HG02973 (cell line): ENCODE measurements around the gene KIAA1671.
"Not testable (repeated sequence)": the region's sequence is repeated elsewhere in the genome, so short reads cannot be mapped to it uniquely, and the experiment has no call there.

Source experiments
- ATAC-seq: cut with Tn5 transposase; IDR thresholded peaks from one replicate; pipeline ENCODE4 v1.9.1; 2021; ENCODE audit warnings: moderate library complexity; ENCODE audit not compliant: unreplicated experiment

Gene KIAA1671

GRCh38 chr22:25161916-25162530 is 209.5 kb downstream of the KIAA1671 start:
- ATAC-seq = no peak

- ATAC-seq = no peak
Observed at GRCh38 chr22:25162561-25162960, 210.0 kb downstream of the KIAA1671 start.

GRCh38 chr22:25165785-25166184 is 213.3 kb downstream of the KIAA1671 start:
- ATAC-seq = no peak

GRCh38 chr22:25166266-25167040 is 213.9 kb downstream of the KIAA1671 start:
- no peak for ATAC-seq

GRCh38 chr22:25167082-25167481 is 214.6 kb downstream of the KIAA1671 start:
- ATAC-seq = no peak

GRCh38 chr22:25167834-25168601 is 215.5 kb downstream of the KIAA1671 start:
- ATAC-seq = no peak

GRCh38 chr22:25169278-25170031 is 216.9 kb downstream of the KIAA1671 start:
- no peak for ATAC-seq

GRCh38 chr22:25170426-25170980 is 218.0 kb downstream of the KIAA1671 start:
- no peak for ATAC-seq

- ATAC-seq = no peak
Observed at GRCh38 chr22:25172153-25172552, 219.6 kb downstream of the KIAA1671 start.

GRCh38 chr22:25174156-25174887 is 221.8 kb downstream of the KIAA1671 start:
- no peak for ATAC-seq

- no peak for ATAC-seq
Observed at GRCh38 chr22:25174888-25175411, 222.4 kb downstream of the KIAA1671 start.

GRCh38 chr22:25176175-25176574 is 223.7 kb downstream of the KIAA1671 start:
- no peak for ATAC-seq

- ATAC-seq = no peak
Observed at GRCh38 chr22:25176799-25177198, 224.3 kb downstream of the KIAA1671 start.

- no peak for ATAC-seq
Observed at GRCh38 chr22:25177226-25177625, 224.7 kb downstream of the KIAA1671 start.

GRCh38 chr22:25177895-25178294 is 225.4 kb downstream of the KIAA1671 start:
- ATAC-seq = no peak

- ATAC-seq = not testable (repeated sequence)
Observed at GRCh38 chr22:25178348-25178747, 225.8 kb downstream of the KIAA1671 start.

- not testable (repeated sequence) for ATAC-seq
Observed at GRCh38 chr22:25178869-25179631, 226.5 kb downstream of the KIAA1671 start.

GRCh38 chr22:25182131-25183110 is 229.9 kb downstream of the KIAA1671 start:
- no peak for ATAC-seq
